Frontal cortex (tissue), 4 donors: Measurements from ENCODE around the gene DOCK9. TPM values are rescaled to one million over a fixed set of nuclear protein-coding genes. Genes with fewer than 3 reads are reported as not detected.

Experiments used
- DNase-seq, 2 donors: peaks; one replicate each; pipeline ENCODE4 v3.0.0; 2012; ENCODE audit warnings: low spot score in 2 of 2
- FAIRE-seq: peaks from 2 replicates; lab custom pipeline; 2012; peaks lifted over from hg19 to GRCh38; lab: Jason Lieb, UNC
- total RNA-seq: library from RNA; depleted of rRNA; stranded (reverse); fragments of >200 nt; gene quantifications from one replicate; pipeline ENCODE4 v1.2.3, GENCODE V29; 2014
- donor health status: control.
- donor health status: control.
- donor health status: control.

DOCK9 gene
- total RNA-seq, 1 donor from 2014 or later: 162 TPM

DNA sequence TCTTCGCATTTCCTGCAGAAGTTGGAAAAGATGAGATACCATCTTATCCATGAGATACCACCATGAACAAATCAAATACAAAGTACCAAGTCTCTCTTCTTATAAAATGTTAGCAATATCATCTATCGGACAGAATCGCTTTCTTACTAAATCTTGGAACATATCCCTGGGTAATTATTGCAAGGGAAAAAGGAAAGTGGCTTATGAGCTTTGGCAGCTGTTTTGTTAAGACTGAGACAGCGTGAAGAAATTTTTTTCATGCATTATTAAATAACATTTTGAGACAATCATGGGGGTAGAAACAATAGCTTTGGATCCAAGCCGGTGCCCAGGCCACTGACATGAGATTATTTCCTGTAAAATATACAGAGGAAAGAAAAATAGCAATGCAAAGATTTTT lies 84.5 kb downstream of the DOCK9 start:
- FAIRE-seq: no peak
- no peak for DNase-seq

DNA sequence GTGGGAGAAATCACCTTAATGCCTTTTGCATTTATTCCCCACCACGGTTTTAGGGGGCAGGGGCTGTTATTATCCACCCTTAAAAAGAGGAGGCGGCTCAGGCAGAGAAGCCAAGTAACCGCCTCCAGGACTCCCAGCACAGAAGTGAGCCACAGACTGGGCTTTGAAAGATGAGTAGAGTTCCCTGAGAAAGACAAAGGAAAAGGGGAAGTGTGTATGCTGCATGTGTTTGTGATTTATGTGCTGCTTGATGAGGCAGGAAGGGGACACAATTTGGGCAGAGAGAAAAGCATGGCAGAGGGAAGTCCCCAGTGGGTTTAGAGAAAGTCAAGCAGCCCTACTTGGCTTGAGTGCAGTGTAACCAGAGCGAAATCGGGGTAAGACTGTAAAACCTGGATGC lies 85.0 kb downstream of the DOCK9 start:
- DNase-seq (no peak), FAIRE-seq (no peak)

DNA sequence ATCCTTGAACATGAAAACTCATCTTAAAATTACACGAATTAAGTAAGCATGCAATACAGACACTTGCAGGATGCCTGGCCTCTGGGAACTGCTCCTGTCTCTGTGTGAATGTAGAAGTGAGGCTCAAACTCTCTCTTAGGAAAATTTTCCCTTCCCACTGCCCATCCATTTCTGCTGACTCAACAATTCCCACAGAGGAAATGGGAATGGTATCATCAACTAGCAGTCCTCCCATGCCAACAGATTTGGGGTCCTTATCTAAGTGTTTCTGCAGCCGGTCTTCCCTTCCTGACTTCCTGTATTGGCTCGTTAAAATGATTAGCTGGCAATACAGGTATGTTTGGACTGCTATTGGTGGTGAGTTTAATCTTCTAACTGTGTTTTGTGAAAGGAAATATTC lies 85.8 kb downstream of the DOCK9 start:
- no peak for FAIRE-seq
- no peak for DNase-seq

DNA sequence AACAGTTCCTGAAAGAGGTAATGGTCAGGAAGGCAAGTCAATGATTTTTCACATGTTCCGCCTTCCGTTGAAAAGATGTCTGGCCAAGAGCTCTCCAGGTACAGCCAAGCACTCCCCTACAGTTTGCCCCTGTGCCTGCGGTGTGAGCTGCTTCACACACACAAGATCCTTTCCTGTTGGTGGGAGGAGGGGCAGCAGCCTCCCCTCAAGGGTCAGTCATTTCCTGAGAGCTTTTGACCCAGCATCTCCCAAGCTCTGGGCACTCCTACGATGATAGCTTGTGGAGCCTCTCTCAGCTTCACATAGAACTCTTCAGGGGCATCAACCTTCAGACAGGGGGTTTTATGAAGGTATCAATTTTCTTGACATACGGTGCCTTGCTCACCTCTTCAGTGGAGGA lies 86.9 kb downstream of the DOCK9 start:
- DNase-seq: no peak
- no peak for FAIRE-seq

DNA sequence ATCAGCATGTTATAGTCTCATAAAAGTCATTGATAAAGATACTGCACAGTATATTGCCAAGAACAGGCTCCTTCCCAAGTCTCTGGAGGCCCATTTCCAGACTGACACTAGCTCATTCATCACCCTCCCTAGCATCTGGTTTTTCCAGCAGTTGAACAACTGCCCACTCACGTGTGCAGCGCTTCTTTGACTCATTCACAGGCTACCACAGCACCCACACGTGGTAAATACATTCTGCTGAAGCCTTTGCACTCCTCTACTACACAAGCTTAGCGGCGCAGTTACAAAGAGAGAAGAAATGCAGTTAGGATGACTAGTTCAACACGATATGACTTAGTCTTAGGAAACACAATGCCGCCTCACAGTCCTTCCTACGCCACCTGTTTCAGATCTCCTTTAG lies 87.7 kb downstream of the DOCK9 start:
- DNase-seq: peak; percentile 9 to 26
- no peak for FAIRE-seq

DNA sequence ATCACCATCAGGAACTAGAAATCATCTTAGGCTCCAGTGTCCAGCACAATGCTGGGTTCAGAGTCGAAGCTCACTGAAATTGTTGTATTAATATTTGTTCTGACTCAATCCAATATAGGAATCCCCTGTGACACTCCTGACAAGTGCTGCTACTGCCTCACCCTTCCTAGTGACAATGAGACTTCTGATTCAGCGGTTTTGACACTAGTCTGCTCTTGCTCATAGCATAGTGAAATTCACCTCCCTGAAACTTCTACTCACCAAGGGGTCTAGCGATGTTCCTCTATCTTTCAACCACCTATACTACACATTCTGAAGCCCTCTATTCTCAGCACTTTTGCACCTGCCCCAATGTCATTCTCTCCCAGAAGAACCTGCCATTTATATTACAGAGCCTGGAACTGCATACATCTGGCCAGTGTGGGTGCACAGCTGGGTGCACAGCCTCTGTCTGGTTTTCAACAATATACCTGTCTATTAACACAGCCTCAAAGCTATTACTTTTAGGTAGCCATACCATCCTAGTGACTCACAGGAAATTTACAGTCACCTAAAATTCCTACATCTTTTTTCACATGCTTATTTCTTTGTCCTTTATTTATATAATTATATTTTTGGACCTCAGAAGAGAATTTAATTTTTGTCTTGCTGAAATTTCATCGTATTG lies 88.3 kb downstream of the DOCK9 start:
- DNase-seq: no peak
- FAIRE-seq: no peak

DNA sequence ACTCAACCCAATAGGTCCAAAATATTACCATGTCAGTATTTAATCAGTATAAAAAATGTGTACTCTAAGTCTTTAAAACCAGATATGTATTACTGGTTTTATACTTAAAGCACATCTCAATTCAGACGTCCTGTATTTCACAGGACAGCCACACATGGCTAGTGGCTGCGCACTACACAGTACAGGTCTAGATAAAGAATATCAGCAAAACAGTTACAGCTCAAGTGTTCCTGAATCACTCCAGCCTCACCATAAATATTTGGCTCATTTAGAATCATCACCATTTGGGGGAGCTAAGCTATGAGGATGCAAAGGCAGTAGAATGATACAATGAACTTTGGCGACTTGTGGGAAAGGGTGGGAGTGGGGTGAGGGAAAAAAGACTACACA lies 89.0 kb downstream of the DOCK9 start:
- DNase-seq (no peak), FAIRE-seq (no peak)

DNA sequence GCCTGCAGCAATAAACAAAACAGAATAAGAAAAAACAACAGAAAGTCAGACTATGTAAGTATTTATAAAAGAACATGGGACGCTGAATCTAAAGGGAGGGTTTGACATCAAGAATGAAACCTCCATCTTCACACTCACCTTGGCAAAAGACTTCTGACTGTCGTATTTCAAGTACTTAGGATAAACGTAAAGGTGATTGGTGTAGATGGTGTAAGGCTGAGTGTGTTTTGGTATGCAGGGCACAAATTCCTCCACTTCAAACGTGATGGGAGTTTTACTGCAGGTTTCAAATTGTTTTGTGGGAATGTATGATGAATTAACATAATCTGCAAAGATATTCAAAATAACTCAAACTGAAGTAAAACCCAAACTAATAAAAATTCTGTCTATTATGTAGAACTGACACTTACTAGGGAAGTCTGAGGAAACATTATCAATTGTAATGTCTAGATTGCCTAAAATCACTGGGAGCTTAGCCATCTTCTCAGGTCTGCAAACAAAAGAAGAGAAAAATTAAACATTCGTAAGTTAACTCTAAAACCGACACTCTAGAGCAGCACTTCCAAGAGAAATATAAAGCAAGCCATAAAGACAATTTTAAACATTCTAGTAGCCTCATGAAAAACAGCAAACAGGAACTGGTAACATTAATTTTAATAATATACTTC lies 89.5 kb downstream of the DOCK9 start:
- DNase-seq (no peak), FAIRE-seq (no peak)

DNA sequence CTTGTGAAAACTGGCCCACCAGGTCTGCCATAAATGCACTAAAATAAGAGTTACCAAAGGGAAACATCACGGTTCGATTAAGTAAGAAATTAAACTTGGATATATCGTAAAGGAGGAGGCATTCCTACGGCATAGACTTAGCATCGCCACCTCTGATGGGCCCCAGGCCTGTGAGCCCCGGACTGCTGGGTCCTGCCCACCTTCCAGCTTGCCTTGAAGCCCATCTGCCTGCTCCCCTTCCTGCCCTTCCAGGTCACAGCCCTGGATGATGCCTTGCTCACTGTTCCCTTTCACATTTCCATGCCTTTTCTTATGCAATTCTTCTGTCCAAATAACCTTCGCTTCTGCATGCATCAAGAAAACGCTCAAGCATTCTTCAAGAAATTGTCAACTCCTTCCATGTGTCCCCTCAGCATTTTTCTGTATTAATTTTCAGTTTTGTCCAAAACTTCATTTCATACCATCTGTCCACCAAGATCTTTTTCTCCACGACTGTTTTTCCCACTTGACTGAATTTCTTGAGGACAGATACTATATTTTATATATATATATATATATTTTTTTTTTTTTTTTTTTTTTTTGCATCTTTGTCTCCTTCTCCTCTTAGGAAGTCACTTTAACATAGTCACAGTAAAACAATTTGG lies 91.2 kb downstream of the DOCK9 start:
- FAIRE-seq (no peak), DNase-seq (no peak)

DNA sequence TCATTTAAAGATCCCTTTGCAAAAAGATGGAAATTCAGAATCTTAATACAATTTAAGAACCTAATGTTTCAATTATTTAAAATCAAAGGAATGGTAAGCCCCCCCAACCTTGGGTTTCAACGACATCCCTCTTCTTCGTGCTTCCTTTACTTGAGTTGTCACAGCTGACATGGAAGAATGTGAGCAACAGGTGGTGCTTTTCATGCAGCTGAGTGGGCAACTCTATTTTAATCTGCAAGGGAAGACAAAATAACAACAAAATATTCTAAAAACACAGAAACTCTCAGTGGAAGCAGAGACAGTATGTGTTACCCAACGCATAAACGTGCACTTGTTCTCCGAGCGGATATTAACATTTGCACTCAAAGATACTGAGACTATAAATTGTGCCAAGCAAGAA lies 92.3 kb downstream of the DOCK9 start:
- FAIRE-seq: no peak
- no peak for DNase-seq

DNA sequence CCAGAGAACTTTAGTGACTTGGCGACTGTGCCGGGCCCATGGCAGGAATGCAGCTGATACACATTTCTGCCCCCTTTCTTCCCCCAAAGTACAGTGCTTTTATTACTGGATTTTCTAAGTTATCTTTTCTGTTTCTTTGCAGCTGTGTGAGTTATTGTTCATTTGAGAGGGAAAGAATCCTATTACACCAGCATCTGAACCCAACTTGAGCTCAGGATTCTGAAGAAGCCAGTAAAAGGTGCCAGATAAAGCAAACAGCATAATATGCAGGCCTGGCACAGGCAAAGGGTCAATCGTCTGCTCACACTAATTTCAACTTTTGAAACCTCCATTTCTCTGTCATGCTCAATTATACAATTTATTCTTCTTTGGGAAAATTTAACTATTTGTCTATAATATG lies 93.9 kb downstream of the DOCK9 start:
- DNase-seq: no peak
- no peak for FAIRE-seq

DNA sequence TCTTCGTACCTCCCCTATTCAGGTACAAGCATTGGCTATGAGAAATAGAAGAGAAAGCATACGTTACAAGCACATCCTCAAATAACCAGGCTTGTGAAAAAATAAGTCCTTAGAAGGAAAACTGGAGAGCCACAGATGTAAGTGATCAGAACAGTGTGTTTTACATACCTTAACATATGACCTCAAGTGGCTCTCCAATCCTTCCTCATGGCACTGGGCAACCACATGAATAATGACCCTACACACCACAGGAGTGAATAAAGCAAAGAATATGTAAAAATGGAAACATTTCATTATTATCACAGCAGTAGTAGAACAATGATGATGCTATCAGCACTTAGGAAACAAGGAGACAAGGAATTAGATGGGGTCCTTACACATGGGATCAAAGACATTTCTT lies 96.5 kb downstream of the DOCK9 start:
- FAIRE-seq: no peak
- no peak for DNase-seq

DNA sequence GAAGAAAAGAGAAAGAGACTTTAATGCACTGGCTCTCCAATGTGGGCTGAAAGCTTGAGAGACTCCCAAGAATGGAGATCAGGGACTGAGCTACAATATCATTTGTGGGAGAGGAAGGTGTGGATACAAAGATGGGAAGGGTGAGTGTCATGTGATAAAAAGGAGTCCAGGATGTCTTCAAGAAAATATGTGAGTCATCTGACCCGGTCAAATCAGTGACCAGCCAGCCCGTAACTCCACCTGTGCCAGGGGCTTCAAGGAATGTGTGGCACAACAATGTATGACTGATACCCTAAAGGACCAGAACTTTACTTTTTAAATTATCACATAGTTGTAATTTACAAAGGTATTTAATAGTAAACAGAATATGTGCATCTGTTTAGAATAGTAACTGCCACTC lies 97.2 kb downstream of the DOCK9 start:
- no peak for FAIRE-seq

DNA sequence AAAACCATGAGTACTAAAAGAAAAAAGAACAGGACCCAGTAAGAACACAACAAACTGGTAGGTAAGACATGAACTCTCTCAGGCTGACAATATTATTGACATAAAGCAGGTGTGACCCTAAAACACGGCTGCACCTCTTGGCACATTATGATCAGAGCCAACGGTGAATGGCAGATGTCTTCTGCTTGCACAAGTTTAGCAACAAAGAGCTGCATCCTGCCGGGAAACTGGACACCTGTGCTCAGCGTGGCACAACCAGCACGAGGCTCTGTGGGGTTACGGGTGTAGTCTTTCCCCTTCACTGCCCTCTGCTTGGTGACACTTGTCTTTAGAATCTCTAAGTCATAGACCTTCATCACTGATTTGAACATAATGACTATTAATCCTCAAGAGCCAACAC lies 97.9 kb downstream of the DOCK9 start:
- FAIRE-seq: no peak

More for the DNA sequence above, 97.2 kb downstream of the DOCK9 start:
- DNase-seq: no peak

DNA sequence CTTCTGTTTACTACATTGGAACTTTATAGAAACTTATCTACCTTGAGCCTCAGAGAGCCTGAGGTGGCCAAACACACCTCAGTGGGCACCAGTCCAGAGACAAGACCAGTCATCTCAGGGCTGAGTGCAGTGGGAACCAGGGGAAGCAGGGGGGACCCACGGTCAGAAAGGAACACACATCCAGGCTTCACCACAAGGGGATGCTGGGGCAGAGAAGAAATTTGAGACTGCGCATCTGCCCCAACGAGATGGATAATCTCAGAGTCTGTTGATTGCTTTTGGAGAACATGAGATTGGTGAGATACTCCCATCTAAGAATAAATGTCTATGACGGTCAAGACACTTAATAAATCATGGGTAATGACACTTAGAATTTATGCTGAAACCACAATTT lies 98.7 kb downstream of the DOCK9 start:
- FAIRE-seq (no peak), DNase-seq (no peak)

More for the DNA sequence above, 97.9 kb downstream of the DOCK9 start:
- no peak for DNase-seq

DNA sequence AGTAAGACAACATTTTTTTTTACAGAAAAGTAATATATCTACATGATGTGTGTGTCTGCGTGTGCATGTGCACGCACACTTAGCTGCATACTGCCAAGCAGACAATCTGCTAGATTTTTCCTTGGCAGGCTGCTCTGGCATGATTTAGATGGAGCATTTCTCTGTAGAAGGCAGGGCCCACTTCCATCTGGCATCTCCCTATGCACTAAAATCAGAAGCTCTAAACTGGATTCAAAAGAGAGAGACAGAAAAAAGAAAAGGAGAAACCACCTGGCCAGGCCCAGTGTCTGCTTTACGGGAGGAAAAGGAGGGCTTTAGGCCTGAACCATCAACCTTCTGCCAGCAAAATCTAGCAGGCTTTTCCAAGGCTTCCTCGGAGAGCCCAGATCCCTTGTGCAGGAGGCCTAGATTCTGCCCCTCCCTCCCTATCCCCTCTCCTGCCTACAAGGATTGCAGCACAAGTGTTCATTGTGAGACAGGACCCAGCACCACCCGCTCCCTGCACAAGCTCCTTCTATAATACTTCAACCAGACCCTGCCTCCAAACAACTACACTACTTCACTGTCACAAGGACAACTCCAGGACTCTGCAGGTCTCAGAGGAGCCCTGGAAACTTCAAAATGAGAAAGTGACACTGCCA lies 99.3 kb downstream of the DOCK9 start:
- no peak for FAIRE-seq
- DNase-seq: no peak

DNA sequence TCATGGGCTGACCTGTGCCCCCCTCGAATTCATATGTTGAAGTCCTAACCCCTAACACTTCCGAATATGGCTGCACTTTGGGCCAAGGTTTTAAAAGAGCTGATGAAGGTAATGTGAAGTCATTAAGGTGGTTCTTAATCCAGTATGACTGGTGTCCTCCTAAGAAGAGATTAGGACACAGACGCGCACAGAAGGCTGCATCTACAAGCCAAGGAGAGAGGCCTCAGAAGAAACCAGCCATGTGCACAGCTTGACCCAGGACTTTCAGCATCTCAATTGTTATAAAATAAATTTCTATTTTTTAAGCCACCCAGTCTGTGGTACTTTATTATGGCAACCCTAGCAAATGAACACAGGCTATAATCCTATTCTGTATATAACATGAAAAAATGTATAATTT lies 99.9 kb downstream of the DOCK9 start:
- FAIRE-seq: no peak
- no peak for DNase-seq

DNA sequence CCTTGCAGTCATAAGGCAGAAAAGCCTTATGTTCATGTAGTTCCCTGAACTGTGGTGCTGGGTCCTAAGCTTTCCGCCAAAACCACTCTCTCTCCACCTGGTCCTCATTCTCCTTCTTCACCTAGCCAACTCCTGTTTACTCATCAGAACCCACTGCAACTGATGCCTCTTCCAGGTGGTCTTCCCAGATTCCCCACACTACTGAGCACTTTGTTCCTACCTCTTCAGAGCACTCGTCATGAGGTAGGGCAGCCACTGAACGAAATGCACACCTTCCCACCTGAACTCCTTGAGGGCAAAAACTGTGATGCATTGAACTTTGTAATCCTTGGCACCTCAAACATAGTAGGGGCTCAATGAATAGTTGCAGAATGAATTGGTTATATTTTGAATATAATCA lies 100.4 kb downstream of the DOCK9 start:
- no peak for DNase-seq
- FAIRE-seq: no peak

DNA sequence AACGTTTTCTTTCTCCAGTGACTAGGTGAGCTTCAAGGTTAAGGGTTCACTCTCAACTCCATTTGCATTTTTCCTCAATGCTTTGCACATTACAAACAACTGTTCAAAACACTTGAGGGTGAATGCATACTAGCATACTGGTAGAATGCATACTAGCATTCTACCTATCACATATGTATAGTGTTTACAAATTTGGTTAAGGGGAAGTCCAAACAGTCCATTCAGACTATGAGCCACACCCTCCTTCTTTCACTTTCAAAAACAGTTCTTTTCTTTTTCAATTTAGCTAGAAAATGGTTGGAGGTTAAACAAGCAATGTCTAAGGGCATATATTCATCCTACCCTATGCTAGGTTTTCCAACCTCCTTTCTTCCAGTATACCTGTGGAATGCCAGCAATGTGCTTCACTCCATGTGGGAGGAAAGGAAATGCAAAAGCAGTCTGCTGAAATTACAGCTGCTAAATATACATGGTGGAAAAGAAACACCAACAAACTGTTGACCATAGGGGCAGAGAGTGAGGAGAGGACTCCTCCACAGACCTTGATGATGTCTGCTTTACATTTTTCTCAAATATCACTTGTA lies 102.6 kb downstream of the DOCK9 start:
- DNase-seq (no peak), FAIRE-seq (no peak)

DNA sequence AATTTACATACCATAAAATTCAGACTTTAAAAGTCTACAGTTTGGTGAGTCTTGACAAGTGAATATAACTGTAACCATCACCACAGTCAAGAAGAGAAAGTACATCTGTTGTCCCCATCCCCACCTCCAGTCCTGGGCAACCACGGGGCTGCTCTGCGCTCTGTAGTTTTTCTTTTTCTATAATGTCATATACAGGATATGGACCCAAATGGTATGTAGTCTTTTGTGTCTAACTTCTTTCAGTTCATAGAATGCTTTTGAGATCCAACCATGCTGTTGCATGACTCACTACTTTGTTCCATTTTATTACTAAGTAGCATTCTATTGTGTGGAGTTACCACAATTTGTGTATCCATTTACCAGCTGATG lies 103.9 kb downstream of the DOCK9 start:
- DNase-seq (no peak), FAIRE-seq (no peak)
